ENCODE data around the gene LYZL2.
"Not testable (repeated sequence)": the region's sequence is repeated elsewhere in the genome, so short reads cannot be mapped to it uniquely, and the experiment has no call there.

Gene LYZL2

GRCh38 chr10:30637881-30638467 is 8.4 kb upstream of the LYZL2 start:
- no peak for DNase-seq

GRCh38 chr10:30631188-30631587 is 1.6 kb upstream of the LYZL2 start:
- no peak for DNase-seq

DNA sequence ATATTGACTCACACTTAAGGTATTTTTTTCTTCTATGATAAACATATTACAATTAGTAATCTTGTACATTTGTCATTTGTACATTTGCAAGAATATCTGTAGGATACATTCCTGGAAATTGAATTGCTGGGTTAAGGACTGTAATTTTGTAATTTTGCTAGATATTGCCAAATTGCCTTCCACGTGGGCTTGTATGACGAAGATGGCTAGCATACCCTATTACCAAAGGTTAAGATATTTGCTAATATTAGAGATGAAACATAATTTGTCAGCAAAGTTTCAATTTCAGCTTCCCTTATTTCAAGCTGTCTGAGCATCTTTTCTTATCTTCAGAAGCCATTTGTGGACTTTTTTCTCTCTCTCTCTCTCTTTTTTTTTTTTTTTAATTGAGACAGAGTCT is 1.0 kb upstream of the LYZL2 start:
- DNase-seq = no peak

DNA sequence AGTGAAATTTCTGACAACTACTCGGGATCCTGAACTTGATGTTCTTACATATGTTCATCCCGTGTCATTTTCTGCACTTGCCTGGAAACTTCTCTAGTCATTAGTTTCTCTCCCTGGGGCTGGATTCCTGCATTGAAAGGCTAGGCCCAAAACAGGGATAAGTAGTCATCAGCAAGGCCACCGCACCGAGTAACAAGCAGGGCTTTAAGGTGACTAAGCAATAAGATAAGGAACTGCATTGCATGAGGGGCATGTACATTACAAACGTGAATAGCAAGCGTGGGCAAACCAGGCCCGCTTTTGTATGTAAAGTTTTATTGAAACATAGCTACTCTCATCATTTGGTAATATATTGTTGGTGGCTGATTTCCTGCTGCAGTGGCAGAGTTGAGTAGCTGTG is 977 bp downstream of the LYZL2 start:
- not testable (repeated sequence) for DNase-seq

- not testable (repeated sequence) for DNase-seq
Measured at GRCh38 chr10:30626837-30627236, 2.7 kb downstream of the LYZL2 start.

DNA sequence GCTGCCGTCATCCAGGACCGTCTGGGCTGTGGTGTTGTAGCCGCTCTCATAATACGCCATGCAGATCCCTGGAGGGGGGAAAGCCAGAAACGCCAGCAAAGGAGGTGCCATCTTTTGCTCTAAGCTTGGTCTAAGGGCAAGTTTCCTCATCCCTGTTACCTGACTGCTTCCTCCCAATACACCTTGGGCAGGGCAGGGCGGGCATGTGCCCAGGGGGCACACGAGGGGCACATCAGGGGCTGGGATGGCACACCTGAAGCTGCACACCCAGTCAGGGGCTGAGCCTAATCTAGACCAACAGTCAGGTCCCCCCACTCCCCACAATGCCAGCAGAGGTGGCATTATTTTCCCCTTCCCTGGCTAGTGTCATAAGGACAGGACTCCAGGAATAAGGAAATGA is 3.4 kb downstream of the LYZL2 start:
- DNase-seq = not testable (repeated sequence)

GRCh38 chr10:30625080-30625479 is 4.5 kb downstream of the LYZL2 start:
- no peak for DNase-seq

DNA sequence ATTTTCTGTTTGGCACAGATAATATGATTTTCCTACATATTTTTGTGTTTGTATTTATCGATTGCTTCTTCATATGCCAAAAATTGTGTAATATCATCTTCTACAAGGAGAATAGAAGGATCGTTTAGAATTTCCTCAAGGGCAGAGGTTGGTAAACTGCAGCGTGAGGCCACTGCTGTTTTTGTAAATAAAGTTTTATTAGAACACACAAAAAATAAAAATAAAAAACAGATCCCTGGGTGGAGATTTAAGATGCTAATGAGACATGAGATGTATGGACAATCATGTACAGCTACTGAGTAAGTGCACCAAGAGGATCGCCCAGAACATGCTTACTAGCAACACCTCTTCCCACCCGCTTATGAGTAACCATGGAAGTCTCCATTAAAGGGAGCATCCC is 9.6 kb downstream of the LYZL2 start:
- DNase-seq = no peak

DNA sequence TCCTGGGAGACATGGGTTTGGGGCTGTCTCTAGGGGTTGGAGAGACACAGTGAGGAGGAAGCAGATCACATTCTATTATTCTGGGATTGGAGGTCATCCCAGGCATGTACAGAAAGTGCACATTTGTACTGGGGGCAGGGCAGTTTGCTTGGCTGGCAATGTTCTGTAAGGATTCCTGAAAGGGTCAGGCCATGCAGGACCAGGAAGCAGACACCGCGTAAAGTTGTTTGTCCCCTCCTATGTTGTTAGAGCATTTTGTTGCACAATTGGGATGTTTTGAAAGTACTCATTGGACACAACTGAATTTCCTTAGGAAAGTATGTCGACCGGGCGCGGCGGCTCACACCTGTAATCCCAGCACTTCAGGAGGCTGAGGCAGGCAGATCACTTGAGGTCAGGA is 12.5 kb downstream of the LYZL2 start:
- DNase-seq = no peak

DNA sequence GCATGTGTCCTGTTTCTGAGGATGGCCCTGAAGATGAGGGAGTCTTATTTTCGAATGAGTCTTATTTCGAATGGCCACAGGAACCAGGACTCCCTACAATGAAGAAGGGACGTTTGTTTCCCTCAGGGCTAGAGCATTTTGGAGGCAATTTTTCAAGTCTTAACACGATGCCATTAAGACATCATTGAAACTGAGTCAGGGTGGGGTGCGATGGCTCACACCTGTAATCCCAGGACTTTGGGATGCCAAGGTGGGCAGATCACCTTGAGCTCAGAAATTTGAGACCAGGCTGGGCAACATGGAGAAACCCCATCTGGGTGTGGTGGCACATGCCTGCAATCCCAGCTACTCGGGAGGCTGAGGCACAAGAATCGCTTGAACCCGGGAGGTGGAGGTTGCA is 18.5 kb downstream of the LYZL2 start:
- not testable (repeated sequence) for DNase-seq

- DNase-seq = no peak
Measured at GRCh38 chr10:30607814-30608213, 21.7 kb downstream of the LYZL2 start.

DNA sequence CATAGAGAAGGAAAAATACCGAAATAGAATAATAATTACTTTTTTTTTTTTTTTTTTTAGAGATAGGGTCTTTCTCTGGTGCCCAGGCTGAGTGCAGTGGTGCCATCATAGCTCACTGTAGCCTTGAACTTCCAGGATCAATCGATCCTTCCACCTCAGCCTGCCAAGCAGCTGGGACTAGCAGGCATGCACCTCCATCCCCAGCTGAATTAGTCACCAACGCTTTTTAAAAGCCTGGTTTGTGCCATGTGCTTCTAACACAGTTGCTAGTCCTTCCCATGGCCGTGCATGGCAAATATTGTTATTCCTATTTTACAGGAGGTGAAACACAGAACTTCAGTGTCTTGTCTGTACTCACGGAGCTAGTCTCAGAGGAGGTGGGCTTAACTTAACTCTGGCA is 23.2 kb downstream of the LYZL2 start:
- DNase-seq = peak; percentile 19

- DNase-seq = peak; percentile 27
Measured at GRCh38 chr10:30605341-30606121, 24.0 kb downstream of the LYZL2 start.

- no peak for DNase-seq
Measured at GRCh38 chr10:30603589-30603988, 26.0 kb downstream of the LYZL2 start.

GRCh38 chr10:30602747-30603146 is 26.8 kb downstream of the LYZL2 start:
- no peak for DNase-seq

GRCh38 chr10:30600005-30600404 is 29.5 kb downstream of the LYZL2 start:
- no peak for DNase-seq

- no peak for DNase-seq
Measured at GRCh38 chr10:30598105-30598776, 31.3 kb downstream of the LYZL2 start.

GRCh38 chr10:30597433-30597824 is 32.1 kb downstream of the LYZL2 start:
- not testable (repeated sequence) for DNase-seq

DNA sequence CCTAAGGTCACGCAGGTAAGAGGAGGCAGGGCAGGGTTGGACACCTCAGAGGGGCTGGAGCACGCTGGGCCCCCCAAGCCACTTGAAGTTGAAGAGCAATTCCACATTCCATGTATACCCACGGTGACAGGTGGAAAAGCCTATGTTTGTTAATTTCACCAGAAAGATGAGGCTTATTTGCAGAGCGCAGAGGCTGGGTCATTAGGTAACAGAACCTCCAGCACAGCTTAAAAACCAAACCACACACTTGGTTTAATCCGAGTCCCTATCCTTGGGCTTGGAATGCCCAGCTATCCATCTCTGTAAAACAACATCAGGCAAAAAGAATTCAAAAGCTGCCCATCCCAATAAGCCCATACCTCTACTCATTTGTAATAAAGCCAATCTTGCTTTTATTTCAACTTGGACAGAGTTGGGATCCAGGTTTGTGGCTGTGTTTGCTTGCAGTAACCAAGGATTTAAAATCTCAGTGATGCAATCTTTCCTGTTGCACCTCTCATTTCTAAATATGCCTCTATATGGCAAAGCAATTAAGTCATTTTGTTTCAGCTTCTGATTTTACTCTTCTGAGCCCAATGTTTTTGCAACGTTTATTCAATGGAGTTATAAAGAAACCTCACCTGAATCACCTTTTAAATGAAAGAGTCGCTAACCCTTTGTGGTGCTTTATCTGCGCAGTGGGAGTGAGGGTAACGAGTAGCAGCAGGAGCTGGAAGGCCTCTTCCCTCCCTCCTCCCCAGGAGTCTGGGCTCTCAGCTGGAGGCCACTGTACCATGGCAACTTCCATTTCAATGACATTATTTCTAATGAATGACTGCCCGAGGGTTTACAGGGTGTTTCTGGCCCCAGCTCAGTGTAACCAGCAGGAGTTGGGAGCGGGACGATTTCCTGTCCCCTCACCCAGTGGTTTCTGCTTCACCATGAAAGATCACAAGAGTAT is 32.8 kb downstream of the LYZL2 start:
- peak; percentile 44 for DNase-seq

- DNase-seq = no peak
Measured at GRCh38 chr10:30596013-30596412, 33.5 kb downstream of the LYZL2 start.

GRCh38 chr10:30594077-30594476 is 35.5 kb downstream of the LYZL2 start:
- no peak for DNase-seq

DNA sequence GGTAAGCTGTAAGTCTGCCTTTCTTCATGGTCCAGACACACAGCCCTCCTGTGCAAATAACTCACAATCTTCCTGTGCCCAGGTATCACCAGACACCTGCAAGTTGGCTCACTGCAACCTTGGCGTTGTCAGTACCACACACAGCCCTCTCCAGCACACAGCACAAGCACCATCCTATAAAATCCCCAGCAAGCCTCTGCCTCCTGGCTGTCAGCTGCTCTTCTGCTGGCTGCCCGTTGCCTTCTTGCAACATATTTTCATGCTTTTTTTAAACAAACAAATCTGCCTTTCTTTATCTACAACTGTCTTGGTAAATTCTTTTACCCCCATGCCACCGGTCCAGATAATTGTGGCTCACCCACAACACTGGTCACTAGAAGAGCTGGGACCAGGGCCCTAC is 36.8 kb downstream of the LYZL2 start:
- not testable (repeated sequence) for DNase-seq

DNA sequence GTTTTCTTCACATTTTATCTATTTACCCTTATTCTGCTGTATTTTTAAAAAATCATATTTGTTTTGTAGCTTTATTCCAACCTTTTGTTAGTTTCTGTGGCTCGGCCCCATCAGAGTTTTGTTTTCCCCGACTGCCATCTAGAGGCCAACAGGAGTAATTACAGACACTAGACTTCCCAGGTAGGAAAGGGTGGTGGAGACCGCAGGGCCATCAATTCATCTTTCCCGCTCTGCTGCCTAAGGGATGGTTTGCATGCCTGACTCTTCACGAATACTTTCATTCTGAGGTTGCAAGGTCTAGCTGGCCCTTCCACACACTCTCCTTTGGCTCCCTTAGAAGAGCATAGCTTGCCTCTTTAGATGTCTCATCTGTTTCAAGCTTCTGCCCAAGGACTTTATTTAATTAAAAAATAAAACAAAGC is 38.3 kb downstream of the LYZL2 start:
- no peak for DNase-seq
